Gastroesophageal sphincter (tissue), 4 donors: ENCODE measurements around the gene HOXA5. TPM values are rescaled to one million over a fixed set of nuclear protein-coding genes. Genes with fewer than 3 reads are reported as not detected.

Experiments
- ATAC-seq: fragments of 150-250 bp; one replicate; pipeline ENCODE4 v1.9.1; 2016; ENCODE audit warnings: mild to moderate bottlenecking, moderate library complexity
- H3K27ac ChIP-seq, 4 donors: fragments of 200-600 bp; sonication (generic) in 3 of 4; 1 replicate in 3 of 4; 2 replicates in 1 of 4; pipeline ENCODE4 v1.5.1; 2016 to 2019
- H3K27me3 ChIP-seq: fragments of 200-600 bp; sonication (generic); one replicate; pipeline ENCODE4 v1.5.1; 2019
- H3K36me3 ChIP-seq, 2 donors: fragments of 200-600 bp; sonication (generic); one replicate each; pipeline ENCODE4 v1.5.1; 2019; ENCODE audit warnings: control low read depth in 1 of 2
- H3K4me1 ChIP-seq, 3 donors: fragments of 200-600 bp; sonication (generic); 1 replicate in 2 of 3; 2 replicates in 1 of 3; pipeline ENCODE4 v1.5.1; 2016 to 2019; ENCODE audit warnings: control low read depth in 2 of 3
- H3K4me3 ChIP-seq, 2 donors: fragments of 200-600 bp; sonication (generic); one replicate each; pipeline ENCODE4 v1.5.1; 2019; ENCODE audit warnings: mild to moderate bottlenecking in 1 of 2, moderate library complexity in 1 of 2
- H3K9me3 ChIP-seq, 3 donors: fragments of 200-600 bp; sonication (generic); one replicate each; pipeline ENCODE4 v1.5.1; 2017 to 2019; ENCODE audit warnings: control low read depth in 2 of 3
- CTCF ChIP-seq, 4 experiments: fragments of 200-600 bp in 2 of 4; fragments of 450-650 bp in 2 of 4; sonication (generic) in 1 of 4; IDR thresholded peaks; one replicate each; pipeline ENCODE4 v1.5.1; 2017 to 2019; ENCODE audit warnings: antibody characterized with exemption in 4 of 4, mild to moderate bottlenecking in 2 of 4, moderate library complexity in 2 of 4
- EP300 ChIP-seq: sonication (generic); formaldehyde crosslinking; IDR thresholded peaks from one replicate; pipeline ENCODE4 v1.6.1; 2017; ENCODE audit warnings: antibody characterized with exemption, mild to moderate bottlenecking
- POLR2A ChIP-seq, 2 donors: fragments of 450-650 bp; IDR thresholded peaks; one replicate each; pipeline ENCODE4 v1.6.1; 2017; ENCODE audit warnings: antibody characterized with exemption in 2 of 2, mild to moderate bottlenecking in 2 of 2, moderate library complexity in 1 of 2
- POLR2AphosphoS5 ChIP-seq: sonication (generic); formaldehyde crosslinking; IDR thresholded peaks from one replicate; pipeline ENCODE4 v1.6.1; 2017; ENCODE audit warnings: antibody characterized with exemption
- WGBS, 2 donors: methylation state at CpG; one replicate each; pipeline ENCODE4 v1.1.5; 2018; ENCODE audit warnings: low coverage in 1 of 2; 5-methylcytosine and 5-hydroxymethylcytosine counted together
- total RNA-seq, 4 donors: library from RNA; depleted of rRNA; stranded (reverse); fragments of >200 nt; gene quantifications; one replicate each; pipeline ENCODE4 v1.1.0, GENCODE V29; 2016

HOXA5 gene
- total RNA-seq, 4 donors from 2014 or later = 11.0 to 34.6 (median 29.3) TPM

DNA sequence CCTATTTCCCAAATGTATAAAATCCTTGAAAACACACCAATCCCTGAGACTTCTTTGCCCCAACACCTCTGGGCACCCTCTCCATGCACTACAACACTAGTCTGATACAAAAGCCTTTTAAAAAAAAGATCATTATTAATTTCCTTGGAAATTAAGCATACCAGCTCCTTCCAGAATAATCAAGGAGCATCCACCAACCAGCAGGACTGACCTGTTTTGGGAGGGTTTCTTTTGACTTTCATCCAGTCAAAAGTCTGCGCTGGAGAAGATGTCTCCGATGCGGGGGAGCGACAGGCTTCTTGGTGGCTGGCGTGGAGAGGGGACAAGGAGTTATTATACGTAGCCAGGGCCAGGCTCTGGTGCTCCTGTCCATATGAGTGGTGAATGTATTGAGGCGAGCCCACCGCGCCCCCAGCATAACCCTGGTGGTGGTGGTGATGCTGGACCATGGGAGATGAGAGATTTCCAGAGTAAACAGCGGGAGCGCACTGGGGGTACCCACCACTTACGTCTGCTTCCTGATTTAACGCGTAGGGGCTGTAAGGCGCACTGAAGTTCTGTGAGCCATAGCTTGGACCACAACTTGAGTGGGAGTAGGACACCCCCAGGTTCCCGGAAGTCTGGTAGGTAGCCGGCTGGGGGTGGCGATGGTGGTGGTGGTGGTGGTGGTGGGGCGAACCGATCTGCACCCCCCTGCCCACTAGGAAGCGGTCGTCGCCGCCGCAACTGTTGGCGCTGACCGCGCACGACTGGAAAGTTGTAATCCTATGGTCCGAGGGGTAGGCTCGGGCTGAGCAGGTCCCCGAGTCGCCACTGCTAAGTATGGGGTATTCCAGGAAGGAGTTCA is 48.2 kb downstream of the HOXA5 start:
- no peak for ATAC-seq

DNA sequence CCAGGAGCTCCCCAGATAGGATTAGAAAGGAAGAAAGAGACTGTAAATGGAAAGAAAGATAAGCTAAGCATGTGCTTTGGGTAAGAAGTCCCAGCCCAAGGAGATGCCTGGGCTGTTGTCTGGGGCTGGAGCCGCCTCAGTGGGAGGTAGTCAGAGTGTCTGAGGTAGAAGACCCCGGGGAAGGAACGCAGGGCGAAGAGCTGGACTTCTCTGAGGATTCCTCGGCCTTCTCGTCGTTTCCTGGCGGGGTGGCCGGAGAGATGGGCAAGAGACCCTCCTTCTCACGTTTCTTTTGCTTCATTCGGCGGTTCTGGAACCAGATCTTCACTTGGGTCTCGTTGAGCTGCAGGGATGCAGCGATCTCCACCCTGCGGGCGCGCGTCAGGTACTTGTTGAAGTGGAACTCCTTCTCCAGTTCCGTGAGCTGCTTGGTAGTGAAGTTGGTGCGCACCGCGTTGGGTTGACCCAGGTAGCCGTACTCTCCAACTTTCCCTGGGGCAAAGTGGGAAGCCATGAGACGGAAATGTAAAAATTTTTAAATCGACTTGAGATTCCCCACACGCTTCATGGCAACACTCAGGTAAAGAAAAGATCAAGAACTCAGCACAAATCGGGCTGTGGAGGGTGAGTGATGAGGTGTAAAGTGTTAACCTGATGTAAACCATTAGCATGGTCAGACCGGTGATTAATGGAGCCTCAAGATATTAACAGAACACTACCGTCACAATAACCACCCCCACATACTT is 49.0 kb downstream of the HOXA5 start:
- 71 to 87% methylated on average over 12 to 22 of the region's 29 CpGs for whole genome bisulfite sequencing, 2 donors
- H3K9me3 ChIP-seq = no peaks in the 10 kb centered on the region
- no peak overlapping the region for H3K4me3 ChIP-seq
- peak overlapping the region in 3 of 4 donors; percentile 93 to 99 (median 98) for H3K27ac ChIP-seq
- H3K4me1 ChIP-seq = peaks cover 0 to 29% (median 0%) of the 10 kb centered on the region in 3 donors
- H3K27me3 ChIP-seq = no peaks in the 10 kb centered on the region
- no peaks in the 10 kb centered on the region for H3K36me3 ChIP-seq
- no peak for ATAC-seq
- TF ChIP-seq CTCF (IDR thresholded peaks at IDR 0.05) (no peak), POLR2AphosphoS5 (no peak), EP300 (no peak), POLR2A (IDR thresholded peaks at IDR 0.05) (no peak)

More for the DNA sequence above, 48.2 kb downstream of the HOXA5 start:
- H3K27ac ChIP-seq = peak overlapping the region in 3 of 4 donors; percentile 93 to 99 (median 98)
- 27 to 60% methylated on average over 3 to 4 of the region's 33 CpGs for WGBS, 2 donors
- H3K27me3 ChIP-seq = no peaks in the 10 kb centered on the region
- peaks cover 0 to 37% (median 4%) of the 10 kb centered on the region in 3 donors for H3K4me1 ChIP-seq
- no peaks in the 10 kb centered on the region for H3K36me3 ChIP-seq
- H3K4me3 ChIP-seq = peak overlapping the region; percentile 74 to 96
- TF ChIP-seq EP300 = no peak
- no peak for TF ChIP-seq CTCF (IDR thresholded peaks at IDR 0.05)
- no peak for TF ChIP-seq POLR2A (IDR thresholded peaks at IDR 0.05)
- no peak for TF ChIP-seq POLR2AphosphoS5
- no peaks in the 10 kb centered on the region for H3K9me3 ChIP-seq

- Histone ChIP-seq H3K4me3 (no peak overlapping the region), H3K4me1 (peaks cover 0 to 23% (median 0%) of the 10 kb centered on the region in 3 donors), H3K9me3 (no peaks in the 10 kb centered on the region), H3K36me3 (no peaks in the 10 kb centered on the region), H3K27ac (peak overlapping the region in 1 of 4 donors; percentile 99), H3K27me3 (peaks cover 9% of the 10 kb centered on the region)
- no peak for ATAC-seq
- 69 to 78% methylated on average over 6 of the region's 6 CpGs for WGBS, 2 donors
- TF ChIP-seq CTCF (IDR thresholded peaks at IDR 0.05) (no peak), EP300 (no peak), POLR2A (IDR thresholded peaks at IDR 0.05) (no peak), POLR2AphosphoS5 (no peak)
Measured at GRCh38 chr7:27093184-27093895, 50.1 kb downstream of the HOXA5 start.

GRCh38 chr7:27092819-27093110 is 50.7 kb downstream of the HOXA5 start:
- H3K36me3 ChIP-seq = no peaks in the 10 kb centered on the region
- H3K27ac ChIP-seq = no peak overlapping the region
- H3K4me1 ChIP-seq = peaks cover 0 to 23% (median 0%) of the 10 kb centered on the region in 3 donors
- ATAC-seq = no peak
- no peak overlapping the region for H3K4me3 ChIP-seq
- 33 to 62% methylated on average over 1 of the region's 1 CpG for WGBS, 2 donors
- no peaks in the 10 kb centered on the region for H3K9me3 ChIP-seq
- no peak for TF ChIP-seq CTCF (IDR thresholded peaks at IDR 0.05)
- TF ChIP-seq POLR2A (IDR thresholded peaks at IDR 0.05) = no peak
- TF ChIP-seq POLR2AphosphoS5 = no peak
- no peak for TF ChIP-seq EP300
- H3K27me3 ChIP-seq = peaks cover 14% of the 10 kb centered on the region
